ENCODE results near the gene PDGFD. TPM values are rescaled to one million over a fixed set of nuclear protein-coding genes. Genes with fewer than 3 reads are reported as not detected.
A peak's percentile ranks its signal among the peaks of the same experiment; 100 is the strongest.

The PDGFD gene
- total RNA-seq, 6 experiments from 2014 or later: 0.37 to 0.69 (median 0.42) TPM

DNA sequence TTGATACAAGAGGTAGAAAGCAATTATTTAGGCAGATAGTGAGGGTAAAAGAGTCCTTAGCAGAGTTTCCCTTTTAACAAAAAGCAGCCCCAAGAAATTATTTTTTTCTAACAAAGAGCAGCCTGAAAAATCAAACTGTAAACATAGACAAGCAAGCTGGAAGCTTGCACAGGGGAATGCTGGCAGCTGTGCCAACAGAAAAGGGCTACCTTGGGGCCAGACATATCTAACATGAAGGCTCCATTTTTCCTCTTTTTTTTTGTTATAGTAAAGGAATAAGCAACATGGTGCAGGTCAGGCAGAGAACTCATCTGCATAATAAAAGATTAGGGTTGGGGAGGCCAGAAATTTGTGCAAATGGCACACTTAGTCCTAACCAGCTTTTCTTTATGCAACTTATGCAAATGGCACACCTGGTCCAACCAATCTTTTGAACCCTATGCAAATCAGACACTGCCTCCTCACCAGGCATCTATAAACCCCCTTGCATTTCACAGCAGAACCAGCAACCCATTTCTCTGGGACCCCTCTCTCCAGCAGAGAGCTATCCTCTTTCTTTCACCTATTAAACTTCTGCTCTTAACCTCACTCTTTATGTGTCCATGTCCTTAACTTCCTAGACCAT, 41.8 kb downstream of the PDGFD start:
- no peak overlapping the region for H3K4me3 Mint-ChIP-seq
- no peaks in the 10 kb centered on the region; the same call in 1 of the 2 replicates for H3K36me3 Mint-ChIP-seq (ENCODE audit: low read depth)

DNA sequence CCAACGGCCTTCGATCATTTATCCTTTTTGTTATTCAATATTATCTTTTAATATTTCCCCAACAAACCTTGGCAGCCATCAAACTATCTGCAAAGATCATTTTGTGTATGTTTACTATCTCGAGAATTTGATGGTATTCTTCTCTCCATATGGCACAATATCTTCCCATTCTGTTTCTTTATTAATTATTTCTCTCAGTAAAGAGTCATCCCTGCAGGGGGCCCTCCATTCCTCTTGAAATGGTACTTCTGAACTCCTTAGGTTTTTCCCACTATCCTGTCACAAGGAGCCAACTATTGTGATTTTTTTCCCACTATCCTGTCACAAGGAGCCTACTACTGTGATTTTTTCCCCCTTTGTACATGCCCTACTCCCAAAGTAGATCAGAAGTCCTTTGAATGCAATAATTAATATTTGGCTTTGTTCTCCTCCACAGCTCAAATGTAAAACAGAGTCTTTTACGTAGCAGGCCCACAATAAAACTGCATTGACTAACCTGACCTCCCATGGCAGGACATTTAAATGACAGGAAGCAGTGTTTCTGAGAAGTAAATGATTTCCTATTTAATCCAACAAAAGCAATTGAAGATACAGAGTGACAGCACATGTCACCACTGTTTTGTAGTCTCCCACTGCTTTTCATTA, 43.3 kb downstream of the PDGFD start:
- TF ChIP-seq, protein P1, sequence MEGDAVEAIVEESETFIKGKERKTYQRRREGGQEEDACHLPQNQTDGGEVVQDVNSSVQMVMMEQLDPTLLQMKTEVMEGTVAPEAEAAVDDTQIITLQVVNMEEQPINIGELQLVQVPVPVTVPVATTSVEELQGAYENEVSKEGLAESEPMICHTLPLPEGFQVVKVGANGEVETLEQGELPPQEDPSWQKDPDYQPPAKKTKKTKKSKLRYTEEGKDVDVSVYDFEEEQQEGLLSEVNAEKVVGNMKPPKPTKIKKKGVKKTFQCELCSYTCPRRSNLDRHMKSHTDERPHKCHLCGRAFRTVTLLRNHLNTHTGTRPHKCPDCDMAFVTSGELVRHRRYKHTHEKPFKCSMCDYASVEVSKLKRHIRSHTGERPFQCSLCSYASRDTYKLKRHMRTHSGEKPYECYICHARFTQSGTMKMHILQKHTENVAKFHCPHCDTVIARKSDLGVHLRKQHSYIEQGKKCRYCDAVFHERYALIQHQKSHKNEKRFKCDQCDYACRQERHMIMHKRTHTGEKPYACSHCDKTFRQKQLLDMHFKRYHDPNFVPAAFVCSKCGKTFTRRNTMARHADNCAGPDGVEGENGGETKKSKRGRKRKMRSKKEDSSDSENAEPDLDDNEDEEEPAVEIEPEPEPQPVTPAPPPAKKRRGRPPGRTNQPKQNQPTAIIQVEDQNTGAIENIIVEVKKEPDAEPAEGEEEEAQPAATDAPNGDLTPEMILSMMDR (IDR thresholded peaks at IDR 0.05): no peak
- Mint-ChIP-seq H3K27me3 (ENCODE audit: insufficient read depth) (peaks cover 2% of the 10 kb centered on the region; the same call in 1 of the 2 replicates), H3K4me3 (no peak overlapping the region), H3K9me3 (peaks cover 9% of the 10 kb centered on the region), H3K27ac (no peak overlapping the region), H3K4me1 (ENCODE audit: low read depth) (no peaks in the 10 kb centered on the region), H3K36me3 (ENCODE audit: low read depth) (no peaks in the 10 kb centered on the region; the same call in 1 of the 2 replicates)
- DNase-seq: no peak

More for the DNA sequence above, 41.8 kb downstream of the PDGFD start:
- Mint-ChIP-seq H3K9me3 (no peaks in the 10 kb centered on the region), H3K27me3 (ENCODE audit: insufficient read depth) (peaks cover 2% of the 10 kb centered on the region; the same call in 1 of the 2 replicates), H3K4me1 (ENCODE audit: low read depth) (no peaks in the 10 kb centered on the region), H3K27ac (no peak overlapping the region)
- no peak for DNase-seq
- TF ChIP-seq, protein P1 (IDR thresholded peaks at IDR 0.05): no peak

DNA sequence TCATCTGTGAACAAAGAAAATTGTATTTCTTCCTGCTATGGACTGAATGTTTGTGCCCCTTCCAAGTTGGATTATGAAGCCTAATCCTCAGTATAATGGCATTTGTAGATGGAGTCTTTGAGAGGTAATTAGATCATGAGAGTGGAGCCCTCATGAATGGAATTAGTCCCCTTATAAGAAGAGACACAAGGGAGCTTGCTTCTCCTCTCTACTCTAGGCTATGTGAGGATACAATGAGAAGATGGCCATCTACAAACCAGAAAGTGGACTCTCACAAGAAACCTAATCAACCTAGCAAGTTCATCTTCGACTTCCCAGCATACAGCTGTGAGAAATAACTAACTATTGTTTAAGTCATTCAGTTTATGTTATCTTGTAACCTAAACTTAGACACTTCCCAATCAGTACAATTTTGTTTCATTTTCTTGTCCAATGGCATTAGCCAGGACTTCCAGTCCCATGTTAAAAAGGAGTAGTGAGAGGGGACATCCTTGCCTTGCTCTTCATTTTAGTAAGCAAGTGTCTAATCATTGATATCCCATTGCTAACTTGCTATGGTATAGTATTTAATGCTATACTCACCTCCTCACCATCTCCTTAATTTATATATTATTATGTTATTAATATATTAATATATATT, 45.7 kb downstream of the PDGFD start:
- Mint-ChIP-seq H3K36me3 (ENCODE audit: low read depth) (no peaks in the 10 kb centered on the region; the same call in 1 of the 2 replicates), H3K27me3 (ENCODE audit: insufficient read depth) (peaks cover 2% of the 10 kb centered on the region; the same call in 1 of the 2 replicates), H3K27ac (no peak overlapping the region), H3K4me1 (ENCODE audit: low read depth) (no peaks in the 10 kb centered on the region), H3K9me3 (peaks cover 9% of the 10 kb centered on the region), H3K4me3 (no peak overlapping the region)
- DNase-seq: no peak
- TF ChIP-seq, protein P1 (IDR thresholded peaks at IDR 0.05): no peak

DNA sequence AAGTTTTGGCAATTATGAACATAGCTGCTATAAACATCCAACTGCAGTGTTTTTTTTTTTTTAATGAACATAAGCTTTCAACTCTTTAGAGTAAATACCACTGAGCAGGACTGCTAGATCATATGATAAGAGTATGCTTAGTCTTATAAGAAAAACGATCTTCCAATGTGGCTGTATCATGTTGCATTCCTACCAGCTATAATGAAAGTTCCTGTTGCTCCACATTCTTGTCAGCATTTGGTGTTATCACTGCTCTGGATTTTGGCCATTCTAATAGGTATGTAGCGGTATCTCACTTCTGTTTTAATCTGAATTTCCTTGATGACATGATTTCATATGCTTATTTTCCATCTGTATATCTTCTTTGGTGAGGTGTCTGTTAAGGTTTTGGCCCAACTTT, 50.4 kb downstream of the PDGFD start:
- H3K27ac Mint-ChIP-seq: no peak overlapping the region
- no peaks in the 10 kb centered on the region for H3K27me3 Mint-ChIP-seq (ENCODE audit: insufficient read depth)
- H3K9me3 Mint-ChIP-seq: peaks cover 9% of the 10 kb centered on the region
- no peak overlapping the region for H3K4me3 Mint-ChIP-seq
- TF ChIP-seq, protein P1 (IDR thresholded peaks at IDR 0.05): no peak
- H3K4me1 Mint-ChIP-seq (ENCODE audit: low read depth): peaks cover 6% of the 10 kb centered on the region
- DNase-seq: no peak
- no peaks in the 10 kb centered on the region; the same call in 1 of the 2 replicates for H3K36me3 Mint-ChIP-seq (ENCODE audit: low read depth)

DNA sequence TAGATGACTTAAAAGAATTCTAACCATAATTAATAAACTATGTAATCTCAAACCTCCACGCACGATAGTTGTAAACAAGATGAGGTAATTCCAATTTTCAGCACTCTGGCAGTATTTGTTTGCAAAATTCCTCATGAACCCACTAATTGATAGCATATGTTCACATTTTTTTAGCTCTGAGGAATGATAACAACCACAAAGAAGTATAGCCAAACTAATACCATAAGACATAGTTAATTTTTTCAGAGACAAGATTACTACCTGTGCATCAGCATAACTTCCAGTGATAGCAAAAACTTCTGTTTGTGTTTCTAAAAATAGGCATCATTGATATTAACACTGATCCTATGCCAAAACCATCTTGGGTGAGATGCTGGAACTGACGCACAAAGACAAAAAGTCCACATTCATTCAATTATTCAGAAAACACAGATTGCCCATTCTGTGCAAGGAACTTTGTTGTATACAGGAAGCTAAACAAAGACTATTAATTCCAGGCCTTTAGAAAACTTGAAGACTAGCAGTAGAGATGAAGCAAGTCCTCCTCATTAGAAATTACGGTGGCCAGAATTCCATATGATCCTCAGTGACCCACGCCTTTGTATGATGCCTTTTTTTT, 57.7 kb downstream of the PDGFD start:
- no peak overlapping the region for H3K27ac Mint-ChIP-seq
- peaks cover 2% of the 10 kb centered on the region; the same call in 1 of the 2 replicates for H3K27me3 Mint-ChIP-seq (ENCODE audit: insufficient read depth)
- H3K4me1 Mint-ChIP-seq (ENCODE audit: low read depth): peaks cover 29% of the 10 kb centered on the region

More for the DNA sequence above, 57.7 kb downstream of the PDGFD start:
- Mint-ChIP-seq H3K4me3 (peak overlapping the region; percentile 3), H3K36me3 (ENCODE audit: low read depth) (no peaks in the 10 kb centered on the region), H3K9me3 (peaks cover 4% of the 10 kb centered on the region; the same call in 1 of the 2 replicates)
- peak; percentile 68 for DNase-seq
- TF ChIP-seq, protein P1 (IDR thresholded peaks at IDR 0.05): no peak

Measured in HFFc6 (cell line).